Measurements from ENCODE around the gene PCDHB5.
A peak's percentile ranks its signal among the peaks of the same experiment; 100 is the strongest.
"Not testable (repeated sequence)": the region's sequence is repeated elsewhere in the genome, so short reads cannot be mapped to it uniquely, and the experiment has no call there.

Gene PCDHB5

GRCh38 chr5:141105350-141105749 lies 29.7 kb upstream of the PCDHB5 start:
- TF ChIP-seq ZFX (IDR thresholded peaks at IDR 0.05; ENCODE audit: borderline replicate concordance) (no peak), CTCF (IDR thresholded peaks at IDR 0.05) (no peak)
- no peak overlapping the region for H3K27ac ChIP-seq

DNA sequence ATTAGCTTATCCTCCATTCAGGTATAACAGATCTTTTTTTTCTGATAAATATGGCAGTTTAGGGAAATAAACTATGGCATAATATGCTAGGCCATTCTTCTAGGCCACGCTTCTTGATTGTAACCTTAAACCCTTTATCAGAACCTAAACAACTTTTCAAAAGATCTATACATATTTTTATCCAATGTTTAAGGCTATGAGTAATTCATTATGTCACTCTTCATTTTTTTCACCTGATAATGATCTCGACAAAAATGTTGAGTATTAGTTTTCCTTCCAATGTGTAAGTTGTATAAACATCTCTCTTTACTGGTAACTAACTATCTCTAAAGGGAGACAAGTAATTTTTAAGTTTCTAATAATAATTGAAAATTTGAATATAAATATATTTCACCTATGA lies 15.8 kb upstream of the PCDHB5 start:
- TF ChIP-seq CTCF (IDR thresholded peaks at IDR 0.05) (no peak), ZFX (IDR thresholded peaks at IDR 0.05; ENCODE audit: borderline replicate concordance) (no peak)
- no peak overlapping the region for H3K27ac ChIP-seq

- TF ChIP-seq ZFX (IDR thresholded peaks at IDR 0.05; ENCODE audit: borderline replicate concordance) (no peak), CTCF (IDR thresholded peaks at IDR 0.05) (peak; percentile 31)
- no peak within 1 kb of the TSS for H3K27ac ChIP-seq
Observed at GRCh38 chr5:141121563-141121962, 13.4 kb upstream of the PCDHB5 start, which contains the start of gene PCDHB4. Gene PCDHB4 (plus strand): TSS chr5:141121818. CDS start chr5:141121999, 181 bp downstream.

DNA sequence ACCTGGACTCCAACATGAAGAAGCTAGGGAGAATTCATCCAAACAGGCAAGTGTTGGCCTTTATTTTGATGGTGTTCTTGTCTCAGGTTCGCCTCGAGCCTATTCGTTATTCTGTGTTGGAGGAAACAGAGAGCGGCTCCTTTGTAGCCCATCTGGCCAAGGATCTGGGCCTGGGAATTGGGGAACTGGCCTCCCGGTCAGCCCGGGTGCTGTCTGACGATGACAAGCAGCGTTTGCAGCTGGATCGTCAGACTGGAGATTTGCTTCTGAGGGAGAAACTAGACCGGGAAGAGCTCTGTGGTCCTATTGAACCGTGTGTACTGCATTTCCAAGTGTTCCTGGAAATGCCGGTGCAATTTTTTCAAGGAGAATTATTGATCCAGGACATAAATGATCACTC lies 13.0 kb upstream of the PCDHB5 start:
- TF ChIP-seq CTCF (IDR thresholded peaks at IDR 0.05): no peak
- no peak for TF ChIP-seq ZFX (IDR thresholded peaks at IDR 0.05; ENCODE audit: borderline replicate concordance)
- no peak overlapping the region for H3K27ac ChIP-seq

DNA sequence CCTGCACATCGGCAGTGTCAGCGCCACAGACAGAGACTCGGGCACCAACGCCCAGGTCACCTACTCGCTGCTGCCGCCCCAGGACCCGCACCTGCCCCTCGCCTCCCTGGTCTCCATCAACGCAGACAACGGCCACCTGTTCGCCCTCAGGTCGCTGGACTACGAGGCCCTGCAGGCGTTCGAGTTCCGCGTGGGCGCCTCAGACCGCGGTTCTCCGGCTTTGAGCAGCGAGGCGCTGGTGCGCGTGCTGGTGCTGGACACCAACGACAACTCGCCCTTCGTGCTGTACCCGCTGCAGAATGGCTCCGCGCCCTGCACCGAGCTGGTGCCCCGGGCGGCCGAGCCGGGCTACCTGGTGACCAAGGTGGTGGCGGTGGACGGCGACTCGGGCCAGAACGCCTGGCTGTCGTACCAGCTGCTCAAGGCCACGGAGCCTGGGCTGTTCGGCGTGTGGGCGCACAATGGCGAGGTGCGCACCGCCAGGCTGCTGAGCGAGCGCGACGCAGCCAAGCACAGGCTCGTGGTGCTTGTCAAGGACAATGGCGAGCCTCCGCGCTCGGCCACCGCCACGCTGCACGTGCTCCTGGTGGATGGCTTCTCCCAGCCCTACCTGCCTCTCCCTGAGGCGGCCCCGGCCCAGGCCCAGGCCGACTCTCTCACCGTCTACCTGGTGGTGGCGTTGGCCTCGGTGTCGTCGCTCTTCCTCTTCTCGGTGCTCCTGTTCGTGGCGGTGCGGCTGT lies 11.4 kb upstream of the PCDHB5 start:
- H3K27ac ChIP-seq: not testable (repeated sequence)

- no peak for TF ChIP-seq CTCF (IDR thresholded peaks at IDR 0.05)
- no peak for TF ChIP-seq ZFX (IDR thresholded peaks at IDR 0.05; ENCODE audit: borderline replicate concordance)
- peak overlapping the region; percentile 57 for H3K27ac ChIP-seq
Observed at GRCh38 chr5:141127305-141127704, 7.7 kb upstream of the PCDHB5 start.

- H3K27ac ChIP-seq: no peak overlapping the region
- TF ChIP-seq ZFX (IDR thresholded peaks at IDR 0.05; ENCODE audit: borderline replicate concordance) (no peak), CTCF (IDR thresholded peaks at IDR 0.05) (no peak)
Observed at GRCh38 chr5:141135718-141136266, 786 bp downstream of the PCDHB5 start.

DNA sequence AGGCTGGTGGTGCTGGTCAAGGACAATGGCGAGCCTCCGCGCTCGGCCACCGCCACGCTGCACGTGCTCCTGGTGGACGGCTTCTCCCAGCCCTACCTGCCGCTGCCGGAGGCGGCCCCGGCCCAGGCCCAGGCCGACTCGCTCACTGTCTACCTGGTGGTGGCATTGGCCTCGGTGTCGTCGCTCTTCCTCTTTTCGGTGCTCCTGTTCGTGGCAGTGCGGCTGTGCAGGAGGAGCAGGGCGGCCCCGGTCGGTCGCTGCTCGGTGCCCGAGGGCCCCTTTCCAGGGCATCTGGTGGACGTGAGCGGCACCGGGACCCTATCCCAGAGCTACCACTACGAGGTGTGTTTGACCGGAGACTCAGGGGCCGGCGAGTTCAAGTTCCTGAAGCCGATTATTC lies 2.3 kb downstream of the PCDHB5 start:
- H3K27ac ChIP-seq: not testable (repeated sequence)
